Islet precursor cell (in vitro differentiated cells): ENCODE data around the gene CXXC5.
A peak's percentile ranks its signal among the peaks of the same experiment; 100 is the strongest.

Experiments used
- DNase-seq: peaks from one replicate; pipeline ENCODE4 v3.0.0-alpha.2; 2018

The CXXC5 gene

GRCh38 chr5:139651853-139652787 lies 4.0 kb downstream of the CXXC5 start:
- DNase-seq, result peak; percentile 83

GRCh38 chr5:139652788-139653241 lies 4.7 kb downstream of the CXXC5 start:
- DNase-seq, result no peak

GRCh38 chr5:139653616-139654015 lies 5.5 kb downstream of the CXXC5 start:
- DNase-seq, result no peak

GRCh38 chr5:139654464-139654863 lies 6.3 kb downstream of the CXXC5 start:
- no peak for DNase-seq

- no peak for DNase-seq
Measured at GRCh38 chr5:139654871-139655491, 6.8 kb downstream of the CXXC5 start.

- DNase-seq, result no peak
Measured at GRCh38 chr5:139655727-139656271, 7.7 kb downstream of the CXXC5 start.

GRCh38 chr5:139657363-139658321 lies 9.5 kb downstream of the CXXC5 start:
- no peak for DNase-seq

- DNase-seq, result no peak
Measured at GRCh38 chr5:139658501-139658927, 10.4 kb downstream of the CXXC5 start.

GRCh38 chr5:139658928-139659667 lies 10.9 kb downstream of the CXXC5 start:
- DNase-seq, result peak; percentile 90

GRCh38 chr5:139659695-139660101 lies 11.5 kb downstream of the CXXC5 start:
- peak; percentile 84 for DNase-seq

GRCh38 chr5:139660105-139660922 lies 12.2 kb downstream of the CXXC5 start:
- no peak for DNase-seq

- no peak for DNase-seq
Measured at GRCh38 chr5:139660923-139661814, 13.0 kb downstream of the CXXC5 start.

GRCh38 chr5:139662617-139663016 lies 14.5 kb downstream of the CXXC5 start:
- no peak for DNase-seq

GRCh38 chr5:139663207-139664085 lies 15.3 kb downstream of the CXXC5 start:
- DNase-seq, result no peak

GRCh38 chr5:139664086-139664693 lies 16.0 kb downstream of the CXXC5 start:
- no peak for DNase-seq

- no peak for DNase-seq
Measured at GRCh38 chr5:139664727-139665351, 16.7 kb downstream of the CXXC5 start.

GRCh38 chr5:139665626-139666025 lies 17.5 kb downstream of the CXXC5 start:
- DNase-seq, result no peak

GRCh38 chr5:139666551-139666950 lies 18.4 kb downstream of the CXXC5 start:
- DNase-seq, result no peak
